ENCODE measurements around the gene PHOSPHO2. TPM values are rescaled to one million over a fixed set of nuclear protein-coding genes. Genes with fewer than 3 reads are reported as not detected.

The PHOSPHO2 gene
- total and polyA plus RNA-seq, 9 of the 15 experiments (the other 6 are each of a cell fraction or from before 2014, with no cell fraction given), result 7.8 to 19.1 (median 11.7) TPM

DNA sequence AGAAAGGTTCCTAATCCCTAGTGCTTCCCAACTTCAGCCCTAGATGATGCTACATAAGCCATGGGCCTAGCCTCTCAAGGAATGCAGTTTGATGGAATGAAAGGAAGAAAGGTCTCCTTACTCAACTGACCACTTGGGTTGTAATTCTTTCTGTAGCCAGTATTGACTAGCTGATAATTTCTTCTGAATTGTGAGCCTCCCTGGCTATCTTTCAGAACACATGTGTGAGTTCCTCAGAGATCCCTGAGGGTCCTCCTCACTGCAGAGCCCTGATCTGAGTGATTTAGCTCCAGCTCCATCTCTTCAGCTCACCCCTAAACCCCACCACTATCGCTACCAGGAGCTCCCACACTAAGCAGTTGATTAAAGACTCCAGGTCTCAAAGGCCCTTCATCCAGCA lies 31.5 kb upstream of the PHOSPHO2 start (continued):
- TF ChIP-seq SMARCC2 (IDR thresholded peaks at IDR 0.05; ENCODE audit: low read depth) (peak; percentile 53; the same call in 1 of the 2 replicates), HDAC2 (IDR thresholded peaks at IDR 0.05) (0 out of 2 replicates have a peak, but pooled peaks have one; percentile 33), NCOA6 (IDR thresholded peaks at IDR 0.05) (no peak), ZNF124 (CRISPR knock-in tag; IDR thresholded peaks at IDR 0.05) (no peak), NCOA1 (IDR thresholded peaks at IDR 0.05; ENCODE audit: low read depth) (peak; percentile 51; the same call in 1 of the 2 replicates), RHOXF2B (CRISPR knock-in tag; conservative IDR thresholded peaks at IDR 0.05) (no peak), MEIS2 (IDR thresholded peaks at IDR 0.05; ENCODE audit: partially characterized antibody) (peak; percentile 88), POLR2AphosphoS5 (IDR thresholded peaks at IDR 0.05; ENCODE audit: control insufficient read depth, insufficient read depth, low read depth, low read length) (peak; percentile 73; the same call in 1 of the 2 replicates), HDAC1 (IDR thresholded peaks at IDR 0.05) (peak in 1 of 2 experiments; percentile 46; a peak in 1 of 4 replicates), DPF2 (IDR thresholded peaks at IDR 0.05) (peak; percentile 86), GATA2 (CRISPR knock-in tag; IDR thresholded peaks at IDR 0.05) (peak; percentile 75; the same call in 1 of the 2 replicates), ZNF263 (CRISPR knock-in tag; IDR thresholded peaks at IDR 0.05; ENCODE audit: borderline replicate concordance) (peak; percentile 97), ZNF165 (CRISPR knock-in tag; IDR thresholded peaks at IDR 0.05; ENCODE audit: borderline replicate concordance) (no peak), THRAP3 (IDR thresholded peaks at IDR 0.05; ENCODE audit: borderline replicate concordance) (no peak), RBM39 (optimal IDR thresholded peaks at IDR 0.05; ENCODE audit: low read depth, low read length) (no peak)
- TF ChIP-seq, protein P1, sequence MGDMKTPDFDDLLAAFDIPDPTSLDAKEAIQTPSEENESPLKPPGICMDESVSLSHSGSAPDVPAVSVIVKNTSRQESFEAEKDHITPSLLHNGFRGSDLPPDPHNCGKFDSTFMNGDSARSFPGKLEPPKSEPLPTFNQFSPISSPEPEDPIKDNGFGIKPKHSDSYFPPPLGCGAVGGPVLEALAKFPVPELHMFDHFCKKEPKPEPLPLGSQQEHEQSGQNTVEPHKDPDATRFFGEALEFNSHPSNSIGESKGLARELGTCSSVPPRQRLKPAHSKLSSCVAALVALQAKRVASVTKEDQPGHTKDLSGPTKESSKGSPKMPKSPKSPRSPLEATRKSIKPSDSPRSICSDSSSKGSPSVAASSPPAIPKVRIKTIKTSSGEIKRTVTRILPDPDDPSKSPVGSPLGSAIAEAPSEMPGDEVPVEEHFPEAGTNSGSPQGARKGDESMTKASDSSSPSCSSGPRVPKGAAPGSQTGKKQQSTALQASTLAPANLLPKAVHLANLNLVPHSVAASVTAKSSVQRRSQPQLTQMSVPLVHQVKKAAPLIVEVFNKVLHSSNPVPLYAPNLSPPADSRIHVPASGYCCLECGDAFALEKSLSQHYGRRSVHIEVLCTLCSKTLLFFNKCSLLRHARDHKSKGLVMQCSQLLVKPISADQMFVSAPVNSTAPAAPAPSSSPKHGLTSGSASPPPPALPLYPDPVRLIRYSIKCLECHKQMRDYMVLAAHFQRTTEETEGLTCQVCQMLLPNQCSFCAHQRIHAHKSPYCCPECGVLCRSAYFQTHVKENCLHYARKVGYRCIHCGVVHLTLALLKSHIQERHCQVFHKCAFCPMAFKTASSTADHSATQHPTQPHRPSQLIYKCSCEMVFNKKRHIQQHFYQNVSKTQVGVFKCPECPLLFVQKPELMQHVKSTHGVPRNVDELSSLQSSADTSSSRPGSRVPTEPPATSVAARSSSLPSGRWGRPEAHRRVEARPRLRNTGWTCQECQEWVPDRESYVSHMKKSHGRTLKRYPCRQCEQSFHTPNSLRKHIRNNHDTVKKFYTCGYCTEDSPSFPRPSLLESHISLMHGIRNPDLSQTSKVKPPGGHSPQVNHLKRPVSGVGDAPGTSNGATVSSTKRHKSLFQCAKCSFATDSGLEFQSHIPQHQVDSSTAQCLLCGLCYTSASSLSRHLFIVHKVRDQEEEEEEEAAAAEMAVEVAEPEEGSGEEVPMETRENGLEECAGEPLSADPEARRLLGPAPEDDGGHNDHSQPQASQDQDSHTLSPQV (IDR thresholded peaks at IDR 0.05), result 0 out of 2 replicates have a peak, but pooled peaks have one; percentile 27
- TF ChIP-seq, protein P2, sequence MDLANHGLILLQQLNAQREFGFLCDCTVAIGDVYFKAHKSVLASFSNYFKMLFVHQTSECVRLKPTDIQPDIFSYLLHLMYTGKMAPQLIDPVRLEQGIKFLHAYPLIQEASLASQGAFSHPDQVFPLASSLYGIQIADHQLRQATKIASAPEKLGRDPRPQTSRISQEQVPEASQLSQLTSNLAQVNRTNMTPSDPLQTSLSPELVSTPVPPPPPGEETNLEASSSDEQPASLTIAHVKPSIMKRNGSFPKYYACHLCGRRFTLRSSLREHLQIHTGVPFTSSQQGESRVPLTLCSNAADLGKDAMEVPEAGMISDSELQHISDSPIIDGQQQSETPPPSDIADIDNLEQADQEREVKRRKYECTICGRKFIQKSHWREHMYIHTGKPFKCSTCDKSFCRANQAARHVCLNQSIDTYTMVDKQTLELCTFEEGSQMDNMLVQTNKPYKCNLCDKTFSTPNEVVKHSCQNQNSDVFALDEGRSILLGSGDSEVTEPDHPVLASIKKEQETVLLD (IDR thresholded peaks at IDR 0.05), result 0 out of 2 replicates have a peak, but pooled peaks have one; percentile 64
- TF ChIP-seq, protein P3, sequence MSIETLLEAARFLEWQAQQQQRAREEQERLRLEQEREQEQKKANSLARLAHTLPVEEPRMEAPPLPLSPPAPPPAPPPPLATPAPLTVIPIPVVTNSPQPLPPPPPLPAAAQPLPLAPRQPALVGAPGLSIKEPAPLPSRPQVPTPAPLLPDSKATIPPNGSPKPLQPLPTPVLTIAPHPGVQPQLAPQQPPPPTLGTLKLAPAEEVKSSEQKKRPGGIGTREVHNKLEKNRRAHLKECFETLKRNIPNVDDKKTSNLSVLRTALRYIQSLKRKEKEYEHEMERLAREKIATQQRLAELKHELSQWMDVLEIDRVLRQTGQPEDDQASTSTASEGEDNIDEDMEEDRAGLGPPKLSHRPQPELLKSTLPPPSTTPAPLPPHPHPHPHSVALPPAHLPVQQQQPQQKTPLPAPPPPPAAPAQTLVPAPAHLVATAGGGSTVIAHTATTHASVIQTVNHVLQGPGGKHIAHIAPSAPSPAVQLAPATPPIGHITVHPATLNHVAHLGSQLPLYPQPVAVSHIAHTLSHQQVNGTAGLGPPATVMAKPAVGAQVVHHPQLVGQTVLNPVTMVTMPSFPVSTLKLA (conservative IDR thresholded peaks at IDR 0.05), result no peak
- TF ChIP-seq, protein P4, sequence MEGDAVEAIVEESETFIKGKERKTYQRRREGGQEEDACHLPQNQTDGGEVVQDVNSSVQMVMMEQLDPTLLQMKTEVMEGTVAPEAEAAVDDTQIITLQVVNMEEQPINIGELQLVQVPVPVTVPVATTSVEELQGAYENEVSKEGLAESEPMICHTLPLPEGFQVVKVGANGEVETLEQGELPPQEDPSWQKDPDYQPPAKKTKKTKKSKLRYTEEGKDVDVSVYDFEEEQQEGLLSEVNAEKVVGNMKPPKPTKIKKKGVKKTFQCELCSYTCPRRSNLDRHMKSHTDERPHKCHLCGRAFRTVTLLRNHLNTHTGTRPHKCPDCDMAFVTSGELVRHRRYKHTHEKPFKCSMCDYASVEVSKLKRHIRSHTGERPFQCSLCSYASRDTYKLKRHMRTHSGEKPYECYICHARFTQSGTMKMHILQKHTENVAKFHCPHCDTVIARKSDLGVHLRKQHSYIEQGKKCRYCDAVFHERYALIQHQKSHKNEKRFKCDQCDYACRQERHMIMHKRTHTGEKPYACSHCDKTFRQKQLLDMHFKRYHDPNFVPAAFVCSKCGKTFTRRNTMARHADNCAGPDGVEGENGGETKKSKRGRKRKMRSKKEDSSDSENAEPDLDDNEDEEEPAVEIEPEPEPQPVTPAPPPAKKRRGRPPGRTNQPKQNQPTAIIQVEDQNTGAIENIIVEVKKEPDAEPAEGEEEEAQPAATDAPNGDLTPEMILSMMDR (IDR thresholded peaks at IDR 0.05 in 2 of 3, conservative IDR thresholded peaks at IDR 0.05 in 1 of 3; ENCODE audit: insufficient read depth in 2 of 3, low read depth in 1 of 3, low read length in 3 of 3), result 0 out of 6 replicates have a peak, but pooled peaks of 1 of the 3 experiments have one; percentile 5
